Right kidney (tissue), 9 donors: ENCODE results near the gene AWAT2.

Source experiments
- DNase-seq: peaks from one replicate; pipeline ENCODE4 v3.0.0-alpha.2; 2016
- long read RNA-seq, 8 donors: transcript quantifications; one replicate each; lab custom pipeline, GENCODE V29; 2026

Gene AWAT2, protein sequence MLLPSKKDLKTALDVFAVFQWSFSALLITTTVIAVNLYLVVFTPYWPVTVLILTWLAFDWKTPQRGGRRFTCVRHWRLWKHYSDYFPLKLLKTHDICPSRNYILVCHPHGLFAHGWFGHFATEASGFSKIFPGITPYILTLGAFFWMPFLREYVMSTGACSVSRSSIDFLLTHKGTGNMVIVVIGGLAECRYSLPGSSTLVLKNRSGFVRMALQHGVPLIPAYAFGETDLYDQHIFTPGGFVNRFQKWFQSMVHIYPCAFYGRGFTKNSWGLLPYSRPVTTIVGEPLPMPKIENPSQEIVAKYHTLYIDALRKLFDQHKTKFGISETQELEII
- long read RNA-seq, donor 1 = 0 reads
- long read RNA-seq, donor 2 = 0 reads
- long read RNA-seq, donor 3 = 0 reads
- long read RNA-seq, donor 4 = 0 reads
- long read RNA-seq, donor 5 = 0 reads
- long read RNA-seq, donor 6 = 0 reads
- long read RNA-seq, donor 7 = 0 reads
- long read RNA-seq, donor 8 = 0 reads

DNA sequence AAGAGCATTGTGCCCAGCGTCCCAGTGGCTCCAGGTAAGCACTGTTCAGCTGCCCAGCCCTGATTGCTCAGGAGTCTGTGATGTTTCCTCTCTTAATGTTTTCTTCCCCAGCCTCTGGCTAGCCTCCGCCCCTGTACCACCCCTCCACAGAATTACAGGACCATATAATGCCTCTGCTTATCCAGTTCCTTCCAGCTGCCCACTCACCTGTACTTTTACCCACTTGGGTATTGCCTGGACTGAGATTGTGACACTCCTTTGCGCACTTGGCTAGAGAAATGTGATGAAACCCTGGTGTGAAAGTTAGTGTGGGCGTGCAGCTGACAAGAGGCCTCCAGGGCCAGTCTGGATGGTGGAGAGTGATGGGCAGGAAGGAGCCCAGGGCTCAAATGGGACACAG, at the start of gene AWAT2:
Gene AWAT2, minus strand, starts transcription at position 14 of the 400 bp plus-strand sequence. Its CDS starts 6 bp downstream, at position 8.
- DNase-seq = no peak

DNA sequence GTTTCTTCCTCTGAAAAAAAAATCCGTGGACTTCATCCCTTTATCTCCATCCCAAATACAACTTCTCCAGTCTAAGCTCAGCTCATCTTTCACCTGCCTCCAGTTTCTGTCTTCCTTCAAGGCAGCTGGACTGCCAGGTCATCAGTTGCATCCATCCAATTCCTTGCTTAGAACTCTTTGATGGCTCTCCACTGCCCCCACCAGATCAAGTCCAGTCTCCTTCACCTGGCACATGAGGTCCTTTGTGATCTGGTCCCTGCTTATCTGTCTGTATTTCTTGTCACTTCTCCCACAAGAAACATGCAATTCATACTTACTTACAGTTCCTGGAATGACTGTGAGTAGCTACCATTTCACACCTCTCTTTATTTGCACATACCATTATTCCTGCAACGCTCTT, 46.3 kb upstream of the AWAT2 start:
- DNase-seq = no peak

DNA sequence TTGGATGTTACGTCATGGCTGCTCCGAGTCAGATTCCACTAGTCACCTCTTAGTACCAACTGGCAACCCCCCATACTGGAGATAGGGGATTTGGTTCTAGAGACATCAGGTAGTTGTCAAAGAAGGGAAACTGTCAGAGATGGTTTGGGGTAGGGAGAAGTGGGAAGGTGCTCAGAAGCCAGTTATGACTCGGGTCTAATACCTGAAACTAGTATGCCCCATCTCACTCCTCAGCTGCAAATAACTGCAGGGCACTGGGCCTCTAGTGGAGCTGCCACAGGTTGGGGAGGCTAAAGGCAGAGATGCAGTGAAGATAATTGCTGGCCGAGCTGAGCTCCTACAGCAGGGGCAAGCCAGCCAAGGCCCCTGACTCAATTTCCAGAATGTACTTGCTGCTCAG, 42.5 kb upstream of the AWAT2 start:
- no peak for DNase-seq

DNA sequence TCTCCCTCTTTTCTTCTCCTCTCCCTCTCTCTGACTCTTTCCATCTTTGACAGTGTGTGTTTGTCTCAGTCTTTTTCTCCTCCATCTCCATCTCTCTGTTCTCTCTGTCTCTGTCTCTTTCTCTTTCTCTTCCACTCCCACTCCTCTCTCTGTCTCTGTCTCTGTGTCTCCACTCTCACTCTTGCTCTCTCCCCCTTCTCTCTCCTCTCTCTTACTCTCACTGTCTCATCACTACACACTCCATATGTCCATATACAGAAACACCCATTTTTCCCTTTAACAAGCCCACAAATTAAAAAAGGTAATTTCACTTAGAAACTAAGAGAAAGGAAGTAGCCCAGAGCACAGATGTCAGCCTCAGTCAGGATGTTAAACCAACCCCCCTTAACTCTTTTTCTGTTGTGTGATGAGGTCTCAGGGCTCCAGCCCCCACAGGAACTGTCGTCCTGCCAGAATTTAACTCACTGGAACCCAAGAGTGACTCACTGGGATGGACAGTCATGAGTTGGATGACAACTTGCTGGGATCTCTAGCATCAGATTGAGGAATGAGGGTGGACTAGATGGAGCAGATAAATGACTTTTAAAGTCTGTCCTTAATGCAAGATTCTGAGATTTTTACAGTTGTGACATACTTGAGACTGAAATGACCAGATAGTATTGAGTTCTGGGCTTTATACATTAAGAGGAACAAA, 40.0 kb upstream of the AWAT2 start:
- no peak for DNase-seq

DNA sequence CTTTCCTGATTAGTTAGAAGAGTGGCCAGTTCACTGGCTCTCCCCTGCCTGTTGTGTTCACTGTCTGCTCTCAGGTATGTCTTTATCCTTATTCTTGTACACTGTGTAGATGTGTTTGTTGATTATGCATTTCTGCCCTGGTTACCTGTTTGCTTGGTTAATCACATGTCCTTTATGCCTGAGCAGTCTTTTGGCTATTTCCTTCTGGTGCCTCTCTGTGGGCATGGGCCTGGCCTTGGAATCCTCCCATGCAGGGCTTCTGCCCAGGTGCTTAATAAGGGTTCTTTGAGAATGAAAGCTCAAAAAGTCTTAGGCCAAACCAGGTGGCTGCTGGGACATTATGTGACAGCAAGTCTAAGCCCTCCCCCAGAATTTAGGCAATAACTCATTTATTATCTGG, 39.0 kb upstream of the AWAT2 start:
- no peak for DNase-seq

DNA sequence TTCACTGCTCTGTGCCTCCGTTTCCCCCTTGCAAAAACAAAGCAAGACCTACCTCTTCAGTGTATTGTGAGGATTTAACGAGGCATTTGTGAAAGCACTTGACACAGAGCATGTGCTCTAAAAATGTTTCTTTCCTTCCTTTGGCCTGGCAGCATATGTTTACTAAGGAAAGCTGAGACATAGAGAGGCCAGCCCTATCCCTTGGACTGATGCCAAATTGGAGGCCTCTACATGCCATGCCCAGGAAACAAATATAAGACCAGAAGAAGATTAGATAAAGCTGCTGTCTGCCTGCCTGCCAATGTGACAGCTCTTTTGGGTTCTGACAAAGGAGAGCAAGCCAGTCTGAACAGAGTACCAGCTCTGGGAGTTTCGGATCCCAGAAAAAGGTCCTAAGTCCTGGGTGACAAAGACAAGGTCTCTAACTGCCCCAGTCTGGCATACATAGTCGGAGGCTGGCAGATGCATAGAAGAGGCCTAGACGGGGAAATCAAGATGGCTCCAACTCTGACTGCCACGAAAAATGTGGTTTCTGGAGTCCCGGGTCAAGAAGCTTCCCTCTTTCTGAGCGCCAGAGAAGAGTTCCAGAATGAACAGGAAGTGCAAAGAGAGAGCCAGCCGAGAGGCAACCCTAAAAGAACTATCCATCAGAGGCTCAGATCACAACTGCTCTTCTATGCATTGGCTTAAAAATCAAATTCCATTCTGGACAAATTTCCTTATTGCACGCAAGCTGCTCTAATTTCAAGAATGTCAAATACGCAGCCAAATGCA, 38.3 kb upstream of the AWAT2 start:
- no peak for DNase-seq

DNA sequence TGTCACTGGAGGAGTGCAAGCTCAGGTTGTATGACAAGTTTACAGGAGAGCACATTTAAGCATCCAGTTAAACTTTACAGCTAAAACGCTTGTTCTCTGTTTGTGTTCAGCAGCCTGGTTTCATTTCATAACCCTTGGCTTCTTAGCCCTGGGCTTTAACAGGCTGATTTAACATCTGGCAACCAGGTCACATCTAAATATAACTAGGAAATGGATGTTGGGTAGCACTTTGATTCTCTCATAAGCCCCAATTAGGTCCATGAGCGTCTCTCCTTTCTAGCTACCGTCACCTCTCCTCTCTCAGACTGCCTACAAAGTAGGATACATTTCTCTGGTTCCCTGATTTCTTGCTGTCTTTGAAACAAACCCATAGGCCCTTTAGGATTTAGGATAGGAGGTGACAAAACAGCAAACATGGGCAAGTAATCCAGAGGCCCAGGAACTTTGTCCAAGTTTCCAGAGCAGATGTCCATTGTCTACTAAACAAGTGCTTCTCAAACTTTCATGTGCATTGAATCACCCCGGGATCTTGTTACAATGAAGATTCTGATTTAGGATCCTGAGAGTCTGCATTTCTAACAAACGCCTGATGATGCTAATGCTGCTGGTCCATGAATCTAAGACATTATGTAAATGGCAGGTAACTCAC, 35.0 kb upstream of the AWAT2 start:
- DNase-seq = no peak

DNA sequence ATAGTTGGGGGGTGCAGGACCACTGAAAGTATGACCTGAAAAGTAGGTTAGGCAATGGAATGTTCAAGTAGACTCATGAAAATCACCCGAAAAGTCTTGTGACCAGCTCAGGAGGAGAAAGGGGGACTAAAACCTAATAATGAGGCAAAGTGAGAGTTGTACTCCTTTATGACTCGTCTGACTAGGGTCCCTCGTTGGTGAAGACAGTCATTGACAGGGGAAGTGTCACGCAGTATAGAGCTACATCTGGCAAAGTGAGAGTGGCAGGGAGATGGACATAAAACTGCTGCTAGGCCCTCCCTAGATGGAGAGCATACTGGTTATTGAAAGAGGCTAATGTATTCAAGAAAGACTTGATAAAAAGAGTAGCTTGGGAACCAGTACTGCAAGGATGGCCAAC, 33.0 kb upstream of the AWAT2 start:
- DNase-seq = no peak

DNA sequence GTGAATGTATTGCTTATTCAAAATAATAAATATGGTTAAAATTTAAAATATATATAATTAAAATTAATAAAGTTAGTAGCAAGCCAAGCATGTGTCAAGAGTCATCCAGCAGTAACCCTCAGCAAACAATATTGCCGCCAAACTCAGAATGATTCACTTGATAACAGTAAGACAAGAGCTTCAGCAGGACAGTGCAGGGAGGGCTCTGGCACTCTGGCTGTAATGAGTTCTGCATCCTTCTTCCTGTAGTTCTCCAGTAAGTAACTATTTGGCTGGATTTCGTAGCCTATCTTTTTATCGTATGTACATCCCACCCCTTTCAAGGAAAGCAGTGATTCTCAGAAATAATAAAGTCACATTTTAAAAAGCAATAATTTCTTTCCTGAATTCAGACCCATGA, 30.1 kb upstream of the AWAT2 start:
- DNase-seq = no peak

DNA sequence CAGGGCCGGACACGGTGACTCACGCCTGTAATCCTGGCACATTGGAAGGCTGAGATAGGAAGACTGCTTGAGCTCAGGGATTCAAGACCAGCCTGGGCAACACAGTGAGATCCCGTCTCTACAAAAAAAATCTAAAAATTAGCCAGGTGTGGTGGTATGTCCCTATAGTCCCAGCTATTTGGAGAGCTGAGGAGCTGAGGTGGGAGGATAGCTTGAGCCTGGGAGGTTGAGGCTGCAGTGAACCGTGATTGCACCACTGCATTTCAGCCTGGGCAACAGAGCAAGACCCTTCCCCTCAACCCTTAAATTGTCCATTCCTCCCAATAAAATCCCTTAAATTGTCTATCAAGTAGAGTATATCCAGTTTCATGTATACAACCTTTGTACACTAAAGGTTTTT, 29.6 kb upstream of the AWAT2 start:
- no peak for DNase-seq

DNA sequence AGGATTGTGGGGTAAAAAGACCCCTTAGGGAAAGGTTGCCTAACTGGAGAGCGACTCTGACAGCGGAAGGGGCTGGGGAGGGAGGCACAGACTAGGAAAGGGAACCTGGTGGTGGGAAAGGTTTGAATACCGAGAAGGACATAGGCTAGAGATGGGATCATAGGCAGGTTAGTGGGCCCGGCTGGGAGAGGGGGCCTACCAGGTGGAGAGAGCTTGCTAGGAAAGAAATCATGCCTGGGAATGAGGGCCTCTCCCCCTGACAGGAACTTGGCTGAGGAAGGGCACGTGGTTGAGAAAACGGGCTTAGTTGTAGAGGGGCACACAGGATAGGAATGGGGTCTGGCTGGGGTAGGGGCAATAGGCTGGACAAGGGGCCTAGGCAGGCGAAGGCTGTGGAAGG, 16.9 kb upstream of the AWAT2 start:
- DNase-seq = no peak

DNA sequence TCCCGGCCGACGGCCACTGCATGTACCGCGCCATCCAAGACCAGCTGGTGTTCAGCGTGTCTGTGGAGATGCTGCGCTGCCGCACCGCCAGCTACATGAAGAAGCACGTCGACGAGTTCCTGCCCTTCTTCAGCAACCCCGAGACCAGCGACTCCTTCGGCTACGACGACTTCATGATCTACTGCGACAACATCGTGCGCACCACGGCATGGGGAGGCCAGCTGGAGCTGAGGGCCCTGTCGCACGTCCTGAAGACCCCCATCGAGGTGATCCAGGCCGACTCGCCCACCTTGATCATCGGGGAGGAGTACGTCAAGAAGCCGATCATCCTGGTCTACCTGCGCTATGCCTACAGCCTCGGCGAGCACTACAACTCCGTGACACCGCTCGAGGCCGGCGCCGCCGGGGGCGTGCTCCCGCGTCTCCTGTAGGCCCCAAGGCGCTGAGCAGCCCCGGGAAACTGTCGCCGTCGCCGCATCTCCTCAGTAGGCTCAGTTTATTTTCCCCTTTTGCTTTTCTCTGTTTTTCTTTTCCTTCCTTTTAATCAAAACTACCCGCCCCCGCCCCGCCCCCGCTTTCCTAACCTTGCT, 13.3 kb upstream of the AWAT2 start:
- DNase-seq = no peak

DNA sequence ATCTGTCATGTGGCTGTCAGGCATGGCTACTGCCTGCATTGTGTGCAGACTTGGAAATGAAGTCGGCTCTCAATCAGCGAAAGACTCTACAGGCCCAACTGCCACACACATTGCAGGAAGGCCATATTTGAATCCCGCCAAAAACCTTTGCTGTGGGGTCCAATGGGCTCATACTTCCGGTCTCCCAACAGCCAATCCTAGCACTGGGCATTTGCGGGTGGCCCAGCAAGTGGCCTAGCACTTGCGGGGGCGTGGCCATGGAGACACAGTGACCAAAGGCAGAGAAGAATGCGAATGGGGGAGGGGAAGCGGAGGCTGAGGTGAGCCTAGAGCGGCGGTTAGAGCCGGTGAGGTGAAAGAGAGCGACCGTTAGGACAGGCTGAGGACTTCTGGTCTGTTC, 12.3 kb upstream of the AWAT2 start, which contains the start of gene OTUD6A:
Gene OTUD6A, plus strand, starts transcription at position 382 of the 400 bp plus-strand sequence. CDS start 68 bp downstream, outside the sequence.
- no peak for DNase-seq

DNA sequence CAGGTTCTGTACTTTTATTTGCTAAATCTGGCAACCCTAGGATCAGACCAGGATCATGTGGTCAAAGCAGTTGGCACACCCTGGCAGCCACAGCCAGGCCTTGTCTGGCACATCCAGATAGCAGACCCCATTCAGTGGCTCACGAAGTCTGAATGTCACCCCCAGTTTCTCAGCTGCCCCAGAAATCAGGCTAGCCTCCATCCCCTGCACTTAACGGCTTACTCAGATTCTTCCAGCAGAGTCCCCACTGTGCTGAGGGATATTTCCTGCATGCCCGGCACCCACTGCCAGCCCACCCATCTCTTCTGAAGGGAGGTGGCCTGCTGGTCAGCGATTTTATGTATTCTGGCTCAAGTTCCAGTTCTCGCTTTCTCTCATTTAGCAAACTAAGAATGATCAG, 4.7 kb upstream of the AWAT2 start:
- no peak for DNase-seq

DNA sequence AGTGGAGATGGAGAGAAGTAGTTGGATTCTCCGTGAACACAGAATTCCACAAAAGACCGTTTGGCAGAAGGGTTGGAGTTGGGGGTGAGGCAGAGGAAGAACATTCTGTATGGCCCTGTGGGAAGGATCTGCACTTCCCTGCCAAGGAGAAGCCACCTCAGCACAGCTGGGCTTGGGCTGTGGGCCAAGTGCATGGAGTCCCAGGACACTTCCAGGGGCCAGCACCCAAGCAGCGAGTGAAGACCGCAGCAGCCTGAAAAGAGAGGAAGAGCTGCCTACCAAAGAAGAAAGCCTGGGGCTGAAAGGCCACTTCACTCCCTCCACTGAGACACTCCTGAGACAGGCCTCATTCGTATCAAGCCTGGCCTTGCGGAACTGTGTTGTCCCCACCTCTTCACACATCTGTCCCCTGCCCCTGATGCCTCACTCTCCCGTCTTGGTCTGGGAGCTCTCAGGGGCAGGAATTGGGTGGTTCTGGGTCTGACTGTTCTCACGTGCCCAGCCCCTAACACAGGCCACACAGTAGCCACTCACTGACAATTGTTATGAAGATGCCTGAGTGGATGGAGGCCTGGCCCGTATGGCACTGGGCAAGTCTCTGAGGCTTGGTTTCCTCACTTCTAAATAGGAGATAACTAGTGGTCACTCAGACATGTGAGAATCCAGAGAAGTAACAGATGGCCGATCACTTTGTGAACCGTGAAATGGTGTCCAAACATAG, 3.3 kb upstream of the AWAT2 start:
- no peak for DNase-seq

DNA sequence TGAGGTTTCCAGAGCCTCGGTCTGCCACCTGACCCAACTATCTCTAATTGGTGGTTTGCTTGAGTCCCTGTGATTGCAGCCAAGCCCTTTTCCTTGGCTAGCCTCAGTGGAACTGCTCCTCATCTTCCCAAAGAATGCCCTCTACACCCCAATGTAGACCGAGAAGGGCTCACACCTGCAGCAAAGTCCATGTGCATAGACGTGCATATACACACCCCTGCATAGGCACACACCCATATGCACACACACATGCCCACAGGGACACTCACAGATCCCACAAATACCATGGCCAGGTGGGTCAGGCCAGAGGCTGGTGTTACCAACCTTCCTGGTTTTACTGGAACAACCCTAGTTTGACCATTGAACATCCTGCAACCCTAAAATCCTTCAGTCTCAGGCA, 332 bp downstream of the AWAT2 start:
- DNase-seq = no peak

DNA sequence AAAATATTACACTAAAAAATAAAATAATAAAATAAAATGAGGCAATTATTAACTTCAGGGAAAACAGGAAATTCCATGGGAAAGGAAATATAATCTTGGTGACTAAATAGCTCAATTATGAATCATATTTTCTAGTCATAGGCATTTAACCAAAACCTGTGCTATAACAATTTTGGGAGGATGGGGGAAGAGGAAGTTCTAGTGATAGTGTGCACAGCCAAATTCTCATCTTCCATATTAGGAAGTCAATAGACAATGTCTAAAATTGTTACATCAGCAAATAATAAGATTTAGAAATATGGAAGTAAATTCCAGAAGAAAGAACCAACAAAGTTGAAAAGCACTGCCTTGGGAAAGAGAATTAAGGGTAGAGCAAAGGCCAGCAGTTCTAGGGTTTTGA, 2.8 kb downstream of the AWAT2 start:
- no peak for DNase-seq

DNA sequence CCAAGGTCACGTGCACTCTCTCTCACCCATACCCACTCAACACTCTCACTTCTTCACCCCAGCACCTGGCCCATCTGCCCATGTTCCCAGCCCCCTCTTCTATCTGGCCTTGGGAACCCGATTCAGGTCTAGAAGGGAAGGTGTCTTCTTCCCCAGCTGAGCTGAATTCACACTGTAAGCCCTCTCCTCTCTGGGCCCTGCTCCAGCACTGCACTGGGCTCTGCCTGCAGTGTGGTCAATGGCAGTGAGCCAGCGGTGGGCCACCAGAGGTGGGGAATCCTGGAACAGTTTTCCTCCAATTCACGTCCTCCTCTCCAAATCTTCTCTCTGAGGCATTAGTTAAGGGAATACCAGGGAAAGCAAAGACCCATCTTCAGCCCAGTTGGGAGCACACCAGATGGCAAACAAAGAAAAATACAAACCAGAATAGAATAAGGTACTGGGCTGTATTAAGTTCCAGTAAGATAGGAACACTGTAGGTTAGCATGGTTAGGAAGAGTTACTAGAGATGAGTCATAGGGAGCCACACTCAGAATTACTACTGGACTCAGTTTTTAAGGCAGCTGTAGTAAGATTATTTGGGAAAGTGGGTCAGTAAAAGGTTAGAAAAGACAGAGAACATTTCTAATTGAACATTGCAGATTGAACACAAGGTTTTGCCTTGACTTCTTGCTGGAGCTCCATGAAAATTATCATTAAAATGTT, 5.0 kb downstream of the AWAT2 start:
- DNase-seq = no peak

DNA sequence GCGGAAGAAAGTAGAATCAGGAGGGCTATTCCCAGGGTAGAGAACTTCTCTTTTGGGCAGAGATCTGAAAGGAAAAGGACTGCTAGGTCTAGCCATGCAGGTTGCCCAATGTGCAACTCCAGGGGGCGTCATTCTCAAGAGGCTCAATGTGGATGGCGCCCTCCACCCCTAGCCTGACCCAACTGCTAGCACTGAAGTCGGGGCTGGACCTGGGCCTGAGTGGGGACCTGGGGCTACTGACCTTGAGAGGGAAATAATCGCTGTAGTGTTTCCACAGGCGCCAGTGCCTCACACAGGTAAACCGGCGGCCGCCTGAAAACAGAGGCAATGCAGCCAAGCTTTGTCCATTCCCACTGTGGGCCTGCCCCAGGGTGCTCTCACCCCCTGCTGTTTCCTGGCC, 6.1 kb downstream of the AWAT2 start:
- no peak for DNase-seq
